Activated CD4-positive, alpha-beta T cell treated with anti-CD3 and anti-CD28 coated beads for 4 hours (primary cell): ENCODE data around the gene ENOX2.

Experiments
- DNase-seq, 2 donors: peaks; one replicate each; pipeline ENCODE4 v3.0.0-alpha.2; 2020

The ENOX2 gene

GRCh38 chrX:130615941-130616340, 287.1 kb downstream of the ENOX2 start:
- no peak for DNase-seq

GRCh38 chrX:130607431-130607830, 295.6 kb downstream of the ENOX2 start:
- DNase-seq: no peak

- no peak for DNase-seq
These were observed 296.6 kb downstream of the ENOX2 start for GRCh38 chrX:130606425-130606824.

- no peak for DNase-seq
These were observed 298.1 kb downstream of the ENOX2 start for GRCh38 chrX:130604882-130605281.

GRCh38 chrX:130594453-130594916, 308.5 kb downstream of the ENOX2 start:
- DNase-seq: no peak

- no peak for DNase-seq
These were observed 309.1 kb downstream of the ENOX2 start for GRCh38 chrX:130593911-130594310.

- DNase-seq: no peak
These were observed 310.8 kb downstream of the ENOX2 start for GRCh38 chrX:130592204-130592603.

GRCh38 chrX:130578906-130579305, 324.1 kb downstream of the ENOX2 start:
- DNase-seq: no peak

GRCh38 chrX:130577431-130577830, 325.6 kb downstream of the ENOX2 start:
- no peak for DNase-seq

- peak in 1 of 2 donors; percentile 1 for DNase-seq
These were observed 327.1 kb downstream of the ENOX2 start for GRCh38 chrX:130575831-130576389.
